Stimulated activated CD8-positive, alpha-beta memory T cell treated with anti-CD3 and anti-CD28 coated beads, Interleukin-15, amount 100 ng/mL, for 1 hour (primary cell): ENCODE data around the gene PSMD12.
"Not testable (repeated sequence)": the region's sequence is repeated elsewhere in the genome, so short reads cannot be mapped to it uniquely, and the experiment has no call there.

Source experiments
- DNase-seq: peaks from one replicate; pipeline ENCODE4 v3.0.0-alpha.2; 2020; ENCODE audit warnings: low read depth

Gene PSMD12

GRCh38 chr17:67366193-67367157 lies at the start of gene PSMD12:
Gene PSMD12, minus strand, starts transcription at chr17:67366577. Its CDS starts 58 bp downstream, at chr17:67366519.
- DNase-seq = peak; percentile 91

GRCh38 chr17:67415291-67415690 lies 48.9 kb upstream of the PSMD12 start:
- DNase-seq = no peak

GRCh38 chr17:67414559-67414958 lies 48.2 kb upstream of the PSMD12 start:
- DNase-seq = no peak

GRCh38 chr17:67414130-67414529 lies 47.8 kb upstream of the PSMD12 start:
- DNase-seq = no peak

- DNase-seq = no peak
Measured at GRCh38 chr17:67413388-67413787, 47.0 kb upstream of the PSMD12 start.

- DNase-seq = no peak
Measured at GRCh38 chr17:67412941-67413340, 46.6 kb upstream of the PSMD12 start.

GRCh38 chr17:67412032-67412431 lies 45.7 kb upstream of the PSMD12 start:
- no peak for DNase-seq

GRCh38 chr17:67411397-67411796 lies 45.0 kb upstream of the PSMD12 start:
- no peak for DNase-seq

- DNase-seq = not testable (repeated sequence)
Measured at GRCh38 chr17:67408455-67408830, 42.1 kb upstream of the PSMD12 start.

- DNase-seq = no peak
Measured at GRCh38 chr17:67403483-67403882, 37.1 kb upstream of the PSMD12 start.

- no peak for DNase-seq
Measured at GRCh38 chr17:67403065-67403464, 36.7 kb upstream of the PSMD12 start.

GRCh38 chr17:67401598-67402504 lies 35.5 kb upstream of the PSMD12 start:
- no peak for DNase-seq

GRCh38 chr17:67401106-67401505 lies 34.7 kb upstream of the PSMD12 start:
- no peak for DNase-seq

GRCh38 chr17:67400193-67400592 lies 33.8 kb upstream of the PSMD12 start:
- no peak for DNase-seq

GRCh38 chr17:67399676-67400075 lies 33.3 kb upstream of the PSMD12 start:
- DNase-seq = no peak

GRCh38 chr17:67393809-67394397 lies 27.5 kb upstream of the PSMD12 start:
- no peak for DNase-seq

- DNase-seq = no peak
Measured at GRCh38 chr17:67392111-67392510, 25.7 kb upstream of the PSMD12 start.

GRCh38 chr17:67390646-67391361 lies 24.4 kb upstream of the PSMD12 start:
- DNase-seq = no peak

GRCh38 chr17:67390006-67390645 lies 23.7 kb upstream of the PSMD12 start:
- no peak for DNase-seq

GRCh38 chr17:67388986-67389385 lies 22.6 kb upstream of the PSMD12 start:
- no peak for DNase-seq

GRCh38 chr17:67388536-67388935 lies 22.2 kb upstream of the PSMD12 start:
- not testable (repeated sequence) for DNase-seq
